MM.1S (cell line): ENCODE results near the gene RBM47.

Source experiments
- CTCF ChIP-seq: fragments of 300-600 bp; sonication (generic); IDR thresholded peaks from 2 replicates; pipeline ENCODE4 v1.5.1; 2016; ENCODE audit warnings: antibody characterized with exemption, low read length, mixed read lengths
- EZH2 ChIP-seq: fragments of 300-600 bp; sonication (generic); optimal IDR thresholded peaks from 2 replicates; pipeline ENCODE3; 2017; ENCODE audit warnings: low read depth, mild to moderate bottlenecking, antibody characterized with exemption, low read length, mixed read lengths
- EZH2phosphoT487 ChIP-seq: fragments of 300-600 bp; sonication (generic); IDR thresholded peaks from 2 replicates; pipeline ENCODE4 v1.6.1; 2018; ENCODE audit warnings: antibody characterized with exemption, low read length

DNA sequence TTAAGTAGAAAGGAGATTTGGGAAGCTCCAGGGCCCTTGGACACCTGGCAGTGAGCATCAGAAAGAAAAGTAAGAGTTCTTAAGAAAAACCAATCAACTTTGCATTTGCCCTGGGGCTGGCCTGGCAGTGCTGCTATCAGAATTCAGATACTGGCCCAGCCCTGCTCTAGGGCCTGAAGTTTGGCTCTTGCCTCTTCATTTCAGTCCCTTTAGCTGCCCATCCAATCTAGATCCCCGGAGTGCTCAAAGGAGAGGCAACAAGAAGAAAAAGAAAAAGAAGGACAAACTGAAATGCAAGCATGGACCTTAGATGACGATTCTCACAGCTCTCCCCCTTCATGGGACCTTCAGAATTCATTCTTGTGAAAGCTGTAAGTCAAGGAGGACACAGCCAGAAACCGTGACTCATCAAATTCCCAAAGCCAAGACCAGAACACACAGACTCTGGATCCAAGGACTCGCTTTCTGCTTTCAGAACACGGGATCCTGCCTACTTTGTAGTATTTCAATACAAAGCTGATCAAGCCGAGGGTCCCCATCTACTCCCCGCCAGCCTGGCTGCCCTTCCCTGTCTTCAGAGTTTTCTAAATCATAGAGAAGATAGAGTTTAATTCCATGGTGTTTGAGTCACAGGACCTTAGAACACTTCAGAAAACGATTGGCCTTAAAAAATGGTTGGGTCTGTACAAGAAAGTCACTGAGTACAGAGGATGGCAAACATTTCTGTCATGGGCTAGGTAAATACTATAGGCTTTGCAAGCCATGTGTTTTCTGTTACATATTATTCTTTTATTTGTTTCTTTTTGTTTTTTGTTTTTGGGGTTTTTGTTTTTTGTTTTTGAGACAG is 103.7 kb downstream of the RBM47 start:
- TF ChIP-seq EZH2, result no peak
- no peak for TF ChIP-seq CTCF
- TF ChIP-seq EZH2phosphoT487, result no peak
